HepG2 (cell line): ENCODE data around the gene CHST1. TPM values are rescaled to one million over a fixed set of nuclear protein-coding genes. Genes with fewer than 3 reads are reported as not detected.

Source experiments
- HNRNPH1 ChIP-seq: fragments of 200-400 bp; formaldehyde crosslinking; optimal IDR thresholded peaks from 2 replicates; pipeline ENCODE3; 2017; ENCODE audit warnings: mild to moderate bottlenecking, low read depth, low read length
- MTA3 ChIP-seq: sonication (generic); formaldehyde crosslinking; IDR thresholded peaks from 2 replicates; pipeline ENCODE4 v1.4.0; 2020; ENCODE audit warnings: missing genetic modification reagents
- REXO4 ChIP-seq: sonication (generic); formaldehyde crosslinking; IDR thresholded peaks from 2 replicates; pipeline ENCODE4 v1.8.0; 2022; ENCODE audit warnings: missing genetic modification reagents, mild to moderate bottlenecking, borderline replicate concordance
- ZNF251 ChIP-seq: sonication (generic); formaldehyde crosslinking; IDR thresholded peaks from 2 replicates; pipeline ENCODE4 v1.9.0; 2021; ENCODE audit warnings: mild to moderate bottlenecking, missing genetic modification reagents
- ZNF484 ChIP-seq: sonication (generic); formaldehyde crosslinking; IDR thresholded peaks from 2 replicates; pipeline ENCODE4 v1.5.1; 2020; ENCODE audit warnings: mild to moderate bottlenecking, low read depth, missing genetic modification reagents, borderline replicate concordance
- polyA plus RNA-seq, 8 experiments: library from polyadenylated mRNA; depleted of rRNA in 3 of 8; stranded (reverse) in 7 of 8; unstranded in 1 of 8; fragments of >200 nt; fragmentation: Illumina TruSeq in 4 of 8; extraction: Trizol in 4 of 8; gene quantifications; 2 replicates each; pipeline versions ENCODE4 v1.2.1 to v1.2.3, GENCODE V29; 2011 to 2016; ENCODE audit warnings: low read depth in 4 of 8, missing spikeins in 1 of 8, mixed read lengths in 1 of 8; ENCODE audit not compliant: insufficient read depth in 1 of 8
- total RNA-seq, 5 experiments: library from RNA; depleted of rRNA; stranded (reverse); fragments of >200 nt; fragmentation: Illumina TruSeq; extraction: Trizol; gene quantifications; 2 replicates each; pipeline ENCODE4 v1.2.3, GENCODE V29; 2016; ENCODE audit warnings: low read depth in 1 of 5
- TF ChIP-seq, protein P1 (sequence below): sonication (generic); formaldehyde crosslinking; IDR thresholded peaks from one replicate; pipeline ENCODE4 v1.5.1; 2020; ENCODE audit warnings: mild to moderate bottlenecking, missing genetic modification reagents; ENCODE audit errors: not compliant biosample characterization
- TF ChIP-seq, protein P2 (sequence below): sonication (generic); formaldehyde crosslinking; IDR thresholded peaks from 2 replicates; pipeline ENCODE4 v1.9.0; 2021; ENCODE audit warnings: missing genetic modification reagents, borderline replicate concordance

Gene CHST1
- total and polyA plus RNA-seq, 2 of the 13 experiments (the other 11 are each of a cell fraction or from before 2014, with no cell fraction given) = not detected

DNA sequence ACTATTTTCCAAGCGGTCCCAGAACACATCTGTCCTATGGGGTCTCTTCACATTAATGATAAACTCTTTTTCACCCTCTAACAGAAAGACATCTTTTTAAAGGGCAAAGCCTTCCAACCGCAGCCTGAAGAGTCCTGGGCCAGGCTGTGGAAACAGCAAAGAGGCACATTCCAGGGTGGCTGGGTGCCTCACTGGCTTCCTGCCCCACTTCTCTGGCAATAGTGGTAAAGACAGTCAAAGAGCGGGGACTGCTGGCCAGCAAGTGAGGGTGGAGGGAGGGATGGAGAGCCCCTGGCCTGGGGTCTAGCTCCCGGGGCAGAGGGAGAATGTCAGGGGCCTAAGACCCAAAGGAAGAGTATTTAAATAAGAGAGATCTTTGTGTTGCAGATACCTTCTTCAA lies 10.2 kb upstream of the CHST1 start (continued):
- TF ChIP-seq, protein P1, sequence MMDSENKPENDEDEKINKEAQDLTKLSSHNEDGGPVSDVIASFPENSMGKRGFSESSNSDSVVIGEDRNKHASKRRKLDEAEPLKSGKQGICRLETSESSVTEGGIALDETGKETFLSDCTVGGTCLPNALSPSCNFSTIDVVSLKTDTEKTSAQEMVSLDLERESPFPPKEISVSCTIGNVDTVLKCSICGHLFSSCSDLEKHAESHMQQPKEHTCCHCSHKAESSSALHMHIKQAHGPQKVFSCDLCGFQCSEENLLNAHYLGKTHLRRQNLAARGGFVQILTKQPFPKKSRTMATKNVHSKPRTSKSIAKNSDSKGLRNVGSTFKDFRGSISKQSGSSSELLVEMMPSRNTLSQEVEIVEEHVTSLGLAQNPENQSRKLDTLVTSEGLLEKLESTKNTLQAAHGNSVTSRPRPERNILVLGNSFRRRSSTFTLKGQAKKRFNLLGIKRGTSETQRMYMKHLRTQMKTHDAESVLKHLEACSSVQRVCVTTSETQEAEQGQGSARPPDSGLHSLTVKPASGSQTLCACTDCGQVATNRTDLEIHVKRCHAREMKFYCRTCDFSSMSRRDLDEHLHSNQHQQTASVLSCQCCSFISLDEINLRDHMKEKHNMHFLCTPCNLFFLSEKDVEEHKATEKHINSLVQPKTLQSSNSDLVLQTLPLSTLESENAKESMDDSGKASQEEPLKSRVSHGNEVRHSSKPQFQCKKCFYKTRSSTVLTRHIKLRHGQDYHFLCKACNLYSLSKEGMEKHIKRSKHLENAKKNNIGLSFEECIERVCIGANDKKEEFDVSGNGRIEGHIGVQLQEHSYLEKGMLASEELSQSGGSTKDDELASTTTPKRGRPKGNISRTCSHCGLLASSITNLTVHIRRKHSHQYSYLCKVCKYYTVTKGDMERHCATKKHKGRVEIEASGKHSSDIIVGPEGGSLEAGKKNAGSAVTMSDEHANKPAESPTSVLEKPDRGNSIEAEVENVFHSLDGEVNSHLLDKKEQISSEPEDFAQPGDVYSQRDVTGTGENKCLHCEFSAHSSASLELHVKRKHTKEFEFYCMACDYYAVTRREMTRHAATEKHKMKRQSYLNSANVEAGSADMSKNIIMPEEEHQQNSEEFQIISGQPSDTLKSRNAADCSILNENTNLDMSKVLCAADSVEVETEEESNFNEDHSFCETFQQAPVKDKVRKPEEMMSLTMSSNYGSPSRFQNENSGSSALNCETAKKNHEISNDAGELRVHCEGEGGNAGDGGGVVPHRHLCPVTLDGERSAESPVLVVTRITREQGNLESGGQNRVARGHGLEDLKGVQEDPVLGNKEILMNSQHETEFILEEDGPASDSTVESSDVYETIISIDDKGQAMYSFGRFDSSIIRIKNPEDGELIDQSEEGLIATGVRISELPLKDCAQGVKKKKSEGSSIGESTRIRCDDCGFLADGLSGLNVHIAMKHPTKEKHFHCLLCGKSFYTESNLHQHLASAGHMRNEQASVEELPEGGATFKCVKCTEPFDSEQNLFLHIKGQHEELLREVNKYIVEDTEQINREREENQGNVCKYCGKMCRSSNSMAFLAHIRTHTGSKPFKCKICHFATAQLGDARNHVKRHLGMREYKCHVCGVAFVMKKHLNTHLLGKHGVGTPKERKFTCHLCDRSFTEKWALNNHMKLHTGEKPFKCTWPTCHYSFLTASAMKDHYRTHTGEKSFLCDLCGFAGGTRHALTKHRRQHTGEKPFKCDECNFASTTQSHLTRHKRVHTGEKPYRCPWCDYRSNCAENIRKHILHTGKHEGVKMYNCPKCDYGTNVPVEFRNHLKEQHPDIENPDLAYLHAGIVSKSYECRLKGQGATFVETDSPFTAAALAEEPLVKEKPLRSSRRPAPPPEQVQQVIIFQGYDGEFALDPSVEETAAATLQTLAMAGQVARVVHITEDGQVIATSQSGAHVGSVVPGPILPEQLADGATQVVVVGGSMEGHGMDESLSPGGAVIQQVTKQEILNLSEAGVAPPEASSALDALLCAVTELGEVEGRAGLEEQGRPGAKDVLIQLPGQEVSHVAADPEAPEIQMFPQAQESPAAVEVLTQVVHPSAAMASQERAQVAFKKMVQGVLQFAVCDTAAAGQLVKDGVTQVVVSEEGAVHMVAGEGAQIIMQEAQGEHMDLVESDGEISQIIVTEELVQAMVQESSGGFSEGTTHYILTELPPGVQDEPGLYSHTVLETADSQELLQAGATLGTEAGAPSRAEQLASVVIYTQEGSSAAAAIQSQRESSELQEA (CRISPR knock-in tag) = no peak
- no peak for TF ChIP-seq ZNF484 (CRISPR knock-in tag)
- no peak for TF ChIP-seq HNRNPH1
- no peak for TF ChIP-seq MTA3
- TF ChIP-seq, protein P2, sequence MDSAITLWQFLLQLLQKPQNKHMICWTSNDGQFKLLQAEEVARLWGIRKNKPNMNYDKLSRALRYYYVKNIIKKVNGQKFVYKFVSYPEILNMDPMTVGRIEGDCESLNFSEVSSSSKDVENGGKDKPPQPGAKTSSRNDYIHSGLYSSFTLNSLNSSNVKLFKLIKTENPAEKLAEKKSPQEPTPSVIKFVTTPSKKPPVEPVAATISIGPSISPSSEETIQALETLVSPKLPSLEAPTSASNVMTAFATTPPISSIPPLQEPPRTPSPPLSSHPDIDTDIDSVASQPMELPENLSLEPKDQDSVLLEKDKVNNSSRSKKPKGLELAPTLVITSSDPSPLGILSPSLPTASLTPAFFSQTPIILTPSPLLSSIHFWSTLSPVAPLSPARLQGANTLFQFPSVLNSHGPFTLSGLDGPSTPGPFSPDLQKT (CRISPR knock-in tag) = no peak
- TF ChIP-seq ZNF251 (CRISPR knock-in tag) = no peak
- no peak for TF ChIP-seq REXO4 (CRISPR knock-in tag)
- TF ChIP-seq, all 625 proteins: peak for 0
